K562 (cell line): ENCODE results near the gene RASAL3. TPM values are rescaled to one million over a fixed set of nuclear protein-coding genes. Genes with fewer than 3 reads are reported as not detected.

Source experiments
- ATAC-seq: fragments of 200-7000 bp; cut with Tn5 transposase; 3 replicates; pipeline ENCODE4 v1.9.1; 2020; ENCODE audit warnings: moderate library complexity
- BruUV-seq: library from RNA; stranded (reverse); fragments of 400-500 nt; replicated peaks from 2 replicates; lab custom pipeline; 2021; lab: Mats Ljungman, UMichigan
- CTCF ChIA-PET: fragments of 300-600 bp; formaldehyde crosslinking; extraction: SDS; loops from one replicate; lab custom pipeline; 2021; ENCODE audit warnings: low intra/inter-chr PET ratio; lab: Yijun Ruan, JAX
- POLR2A ChIA-PET: fragments of 300-600, 350-650 bp; sonication (Branson Sonifier 250); formaldehyde crosslinking; extraction: SDS; loops from one replicate; lab custom pipeline; 2021; ENCODE audit warnings: antibody characterized with exemption, inconsistent platforms; lab: Yijun Ruan, JAX
- DNase-seq, 4 experiments: peaks; one replicate each; pipeline versions ENCODE4 v3.0.0 to v3.0.0-alpha.2; 2011 to 2018; ENCODE audit warnings: low spot score in 3 of 4, mixed read lengths in 3 of 4; ENCODE audit errors: extremely low read depth in 1 of 4
- FAIRE-seq: peaks from 2 replicates; lab custom pipeline; 2011; peaks lifted over from hg19 to GRCh38; lab: Jason Lieb, UNC
- H2AFZ ChIP-seq: 2 replicates; pipeline ENCODE4 v1.6.0; 2011; ENCODE audit warnings: low read depth, low read length, control low read depth, inconsistent platforms
- H3K27ac ChIP-seq: fragments of 200-600 bp; 3 replicates; pipeline ENCODE4 v1.8.0; 2011; ENCODE audit warnings: low read depth, mild to moderate bottlenecking, control low read depth, inconsistent platforms, low read length, moderate library complexity, mixed read lengths; ENCODE audit errors: extremely low read depth
- H3K27me3 ChIP-seq, 2 experiments: fragments of 300-600 bp in 1 of 2; 2 replicates in 1 of 2; 3 replicates in 1 of 2; pipeline versions ENCODE4 v1.6.0 to v1.8.0; 2011; ENCODE audit warnings: inconsistent platforms in 2 of 2, low read length in 2 of 2, mild to moderate bottlenecking in 1 of 2, mixed read lengths in 1 of 2, moderate library complexity in 1 of 2; ENCODE audit not compliant: control insufficient read depth in 2 of 2, insufficient read depth in 2 of 2
- H3K36me3 ChIP-seq: fragments of 300-600 bp; 3 replicates; pipeline ENCODE4 v1.8.0; 2011; ENCODE audit warnings: mild to moderate bottlenecking, low read length, inconsistent platforms; ENCODE audit not compliant: control insufficient read depth, insufficient read depth
- H3K4me1 ChIP-seq, 2 experiments: fragments of 200-600 bp in 1 of 2; replicated peaks in 1 of 2; 2 replicates in 1 of 2; 3 replicates in 1 of 2; pipeline versions ENCODE4 v1.5.1 to v1.8.0; 2011; ENCODE audit warnings: inconsistent platforms in 2 of 2, low read length in 2 of 2, mild to moderate bottlenecking in 1 of 2, mixed read lengths in 1 of 2, moderate library complexity in 1 of 2; ENCODE audit not compliant: control insufficient read depth in 2 of 2, insufficient read depth in 2 of 2
- H3K4me2 ChIP-seq: 2 replicates; pipeline ENCODE4 v1.6.1; 2011; ENCODE audit warnings: low read length, control low read depth, inconsistent platforms, mixed read lengths; ENCODE audit not compliant: insufficient read depth
- H3K4me3 ChIP-seq: fragments of 200-600 bp; sonication (generic), shearing (Covaris generic); 2 replicates; pipeline ENCODE4 v1.5.1; 2016; ENCODE audit warnings: control low read depth, inconsistent platforms
- H3K79me2 ChIP-seq: fragments of 200-600 bp; 3 replicates; pipeline ENCODE4 v1.8.0; 2011; ENCODE audit warnings: low read length, inconsistent platforms; ENCODE audit not compliant: control insufficient read depth, insufficient read depth
- H3K9ac ChIP-seq, 2 experiments: 2 replicates each; pipeline versions ENCODE4 v1.6.0 to v1.6.1; 2011; ENCODE audit warnings: low read depth in 2 of 2, low read length in 2 of 2, control low read depth in 1 of 2, inconsistent platforms in 1 of 2, mild to moderate bottlenecking in 1 of 2, mixed read lengths in 1 of 2; ENCODE audit not compliant: insufficient read depth in 1 of 2
- H3K9me1 ChIP-seq: one replicate; pipeline ENCODE4 v1.6.0; 2011; ENCODE audit warnings: inconsistent platforms, mild to moderate bottlenecking, low read length, moderate library complexity; ENCODE audit not compliant: control insufficient read depth, insufficient read depth
- H3K9me3 ChIP-seq: replicated peaks from 2 replicates; pipeline ENCODE4 v1.5.1; 2011; ENCODE audit warnings: low read depth, low read length, inconsistent platforms; ENCODE audit not compliant: control insufficient read depth, insufficient read depth
- H4K20me1 ChIP-seq: replicated peaks from 2 replicates; pipeline ENCODE4 v1.6.1; 2011; ENCODE audit warnings: low read length, inconsistent platforms, mixed read lengths; ENCODE audit not compliant: control insufficient read depth, insufficient read depth
- ASH1L ChIP-seq: fragments of 450-650 bp; IDR thresholded peaks from 2 replicates; pipeline ENCODE4 v1.6.1; 2018; ENCODE audit warnings: borderline replicate concordance, mild to moderate bottlenecking, low read depth; ENCODE audit not compliant: partially characterized antibody
- BCOR ChIP-seq: fragments of 450-650 bp; IDR thresholded peaks from 2 replicates; pipeline ENCODE4 v1.6.1; 2016
- DACH1 ChIP-seq: fragments of 450-650 bp; IDR thresholded peaks from 2 replicates; pipeline ENCODE4 v1.6.1; 2018; ENCODE audit not compliant: partially characterized antibody
- FOSL1 ChIP-seq: fragments of 200-800 bp; sonication (Bioruptor generic); conservative IDR thresholded peaks from 2 replicates; pipeline ENCODE4 v1.6.1; 2016; ENCODE audit warnings: missing genetic modification characterization, missing compliant biosample characterization
- FOXM1 ChIP-seq, 2 experiments: fragments of 450-650 bp in 1 of 2; sonication (generic) in 1 of 2; formaldehyde crosslinking in 1 of 2; IDR thresholded peaks; 2 replicates each; pipeline versions ENCODE4 v1.6.1 to v1.9.0; 2017 to 2022; ENCODE audit warnings: low read depth in 2 of 2, mild to moderate bottlenecking in 2 of 2, missing genetic modification reagents in 1 of 2, moderate library complexity in 1 of 2
- GABPA ChIP-seq: fragments of 200-800 bp; sonication (Bioruptor generic); conservative IDR thresholded peaks from 2 replicates; pipeline ENCODE4 v1.6.1; 2016; ENCODE audit warnings: low read depth, missing genetic modification characterization, missing compliant biosample characterization
- HMGN3 ChIP-seq: IDR thresholded peaks from 2 replicates; pipeline ENCODE4 v1.6.1; 2011; ENCODE audit warnings: borderline replicate concordance, low read depth, mild to moderate bottlenecking, mixed read lengths, low read length; ENCODE audit not compliant: insufficient read length; ENCODE audit errors: extremely low read depth
- JUN ChIP-seq, 2 experiments: sonication (generic) in 1 of 2; formaldehyde crosslinking in 1 of 2; IDR thresholded peaks; 2 replicates each; pipeline versions ENCODE4 v1.6.1 to v1.8.0; 2012 to 2022; ENCODE audit warnings: borderline replicate concordance in 2 of 2, mild to moderate bottlenecking in 2 of 2, improper control_type of control experiment in 1 of 2, low read depth in 1 of 2, low read length in 1 of 2, missing genetic modification reagents in 1 of 2
- MCM2 ChIP-seq: fragments of 450-650 bp; IDR thresholded peaks from 2 replicates; pipeline ENCODE4 v1.6.1; 2017; ENCODE audit warnings: low read depth, mild to moderate bottlenecking
- TFAP4 ChIP-seq: sonication (generic); formaldehyde crosslinking; IDR thresholded peaks from 2 replicates; pipeline ENCODE4 v1.8.0; 2022; ENCODE audit warnings: missing genetic modification reagents, mild to moderate bottlenecking, moderate library complexity, borderline replicate concordance
- ZNF140 ChIP-seq: fragments of 250-450 bp; sonication (Bioruptor Pico); IDR thresholded peaks from 2 replicates; pipeline ENCODE4 v1.8.0; 2021; ENCODE audit warnings: moderate library complexity, mild to moderate bottlenecking, inconsistent platforms
- ZNF174 ChIP-seq: fragments of 250-450 bp; sonication (Bioruptor Pico); IDR thresholded peaks from 2 replicates; pipeline ENCODE4 v1.4.0; 2020; ENCODE audit warnings: mild to moderate bottlenecking
- ZNF507 ChIP-seq: conservative IDR thresholded peaks from 2 replicates; pipeline ENCODE4 v1.6.1; 2017; ENCODE audit warnings: missing genetic modification characterization, missing compliant biosample characterization
- WGBS: fragments of 100-300 bp; shearing (Covaris generic); methylation state at CpG from one replicate; pipeline ENCODE4 v1.1.6; 2016; ENCODE audit warnings: low coverage, mixed read lengths; ENCODE audit not compliant: insufficient coverage; ENCODE audit errors: missing lambda C conversion rate; 5-methylcytosine and 5-hydroxymethylcytosine counted together
- in situ Hi-C: fragments of 300-500 bp; cut with MboI; formaldehyde crosslinking; loops from 4 replicates; pipeline ENCODE4 v1.15.0; 2018; ENCODE audit warnings: inconsistent platforms, mixed read lengths
- intact Hi-C: fragments of 100-400 bp; cut with micrococcal nuclease; formaldehyde crosslinking; loops from 2 replicates; pipeline ENCODE4 v1.14.2; 2022
- polyA plus RNA-seq, 8 experiments: library from polyadenylated mRNA; depleted of rRNA in 4 of 8; stranded (reverse) in 5 of 8; unstranded in 3 of 8; fragments of >200 nt; fragmentation: Nextera tagmentation in 2 of 8; fragmentation: Illumina TruSeq in 1 of 8; extraction: Ambion mirVana in 2 of 8; extraction: Trizol in 1 of 8; gene quantifications; 2 replicates each; pipeline versions ENCODE4 v1.2.1 to v1.2.3, GENCODE V29; 2011 to 2014; ENCODE audit warnings: inconsistent platforms in 1 of 8, missing spikeins in 1 of 8
- total RNA-seq, 7 experiments: library from RNA; depleted of rRNA in 6 of 7; stranded (reverse); fragments of >200 nt in 6 of 7; fragmentation: Illumina TruSeq in 2 of 7; extraction: Trizol in 2 of 7; gene quantifications; 2 replicates each; pipeline versions ENCODE4 v1.2.1 to v1.2.3, GENCODE V29; 2011 to 2021; ENCODE audit warnings: low replicate concordance in 1 of 7
- TF ChIP-seq, protein P1 (sequence below): fragments of 250-450 bp; sonication (Bioruptor Pico); IDR thresholded peaks from 2 replicates; pipeline ENCODE4 v1.8.0; 2021; ENCODE audit warnings: moderate library complexity, mild to moderate bottlenecking, inconsistent platforms
- TF ChIP-seq, protein P2 (sequence below): fragments of 250-450 bp; sonication (Bioruptor Pico); IDR thresholded peaks from 2 replicates; pipeline ENCODE4 v1.5.0; 2021; ENCODE audit warnings: mild to moderate bottlenecking, moderate library complexity

RASAL3 gene
- total and polyA plus RNA-seq, 9 of the 15 experiments (the other 6 are each of a cell fraction or from before 2014, with no cell fraction given), result 0.07 to 0.44 TPM; not detected in 7

DNA sequence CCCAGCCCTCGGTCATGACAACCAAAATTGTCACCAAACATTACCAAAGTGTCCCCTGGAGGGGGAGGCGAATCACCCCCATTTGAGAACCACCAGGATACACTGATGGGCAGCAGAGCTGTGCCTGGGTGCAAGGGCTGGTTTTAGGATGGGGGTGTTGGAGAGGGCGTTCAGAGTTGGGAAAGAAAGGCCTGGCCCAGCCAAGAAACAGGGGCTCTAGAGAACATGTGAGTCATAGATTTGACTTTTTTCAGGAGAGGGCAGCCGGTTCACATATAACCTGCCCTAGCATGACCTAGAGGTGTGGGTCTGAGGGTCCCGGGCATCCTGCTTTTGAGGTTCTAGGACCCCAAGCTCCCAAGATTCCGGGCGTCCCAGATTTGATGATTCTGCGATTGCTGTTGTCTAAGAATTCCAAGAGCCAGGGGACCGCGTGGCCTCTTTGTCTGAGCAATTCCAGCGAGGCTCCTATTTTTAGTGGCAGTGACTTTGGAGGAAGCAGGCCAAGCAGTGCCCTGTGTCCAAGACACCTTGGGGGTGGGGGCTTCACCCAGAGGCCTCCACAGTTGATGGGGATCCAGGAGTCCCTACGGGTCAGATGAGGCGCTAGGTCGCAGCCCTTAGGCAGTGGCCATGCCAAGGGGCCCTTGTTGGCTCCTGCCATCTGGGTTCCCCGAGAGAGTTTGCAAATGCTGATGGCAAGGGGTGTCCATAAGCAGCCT lies 19.7 kb downstream of the RASAL3 start (continued):
- no peak for TF ChIP-seq HMGN3
- no peak for TF ChIP-seq ZNF507 (tag)

DNA sequence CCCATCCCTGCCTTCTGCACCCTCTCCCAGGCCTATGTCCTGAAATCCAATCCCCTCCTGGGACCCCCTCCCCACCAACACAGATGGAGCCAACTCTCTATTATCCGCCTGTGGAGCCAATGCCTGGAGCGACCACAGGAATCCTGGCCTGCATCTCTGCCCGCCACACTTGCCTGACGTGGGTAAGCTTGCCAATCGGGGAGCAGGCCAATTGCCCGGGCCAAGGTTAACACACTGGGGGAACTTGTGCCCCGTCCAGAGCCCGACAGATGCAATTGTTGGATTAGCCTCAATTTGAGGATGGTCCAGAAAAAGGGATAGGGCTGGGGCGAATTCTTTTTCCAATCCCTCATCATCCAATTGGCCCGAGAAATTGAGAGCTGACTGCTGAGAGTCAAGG lies 20.5 kb downstream of the RASAL3 start:
- Histone ChIP-seq H4K20me1 (no peaks in the 10 kb centered on the region; the same call in 1 of the 2 replicates), H3K4me2 (no peak overlapping the region), H3K4me3 (no peak overlapping the region), H3K4me1 (peaks cover 3 to 31% of the 10 kb centered on the region in 2 experiments), H3K9me3 (no peaks in the 10 kb centered on the region), H2AFZ (no peak overlapping the region), H3K79me2 (no peaks in the 10 kb centered on the region), H3K27me3 (peaks cover 17 to 67% of the 10 kb centered on the region in 2 experiments; a peak in 4 of 5 replicates), H3K9me1 (no peaks in the 10 kb centered on the region), H3K36me3 (no peaks in the 10 kb centered on the region), H3K27ac (no peak overlapping the region), H3K9ac (no peak overlapping the region)
- no TSS peak for BruUV-seq
- ChIA-PET POLR2A (interaction anchor here (0.6 kb wide), 1 partner anchor 119 kb away, joined by 3 read pairs; no protein-coding TSS in a partner anchor), CTCF (no interaction called here)
- intact Hi-C loops (no loop called here), in situ Hi-C loops (no loop called here)
- FAIRE-seq (no peak), ATAC-seq (no peak), DNase-seq (no peak)
- TF ChIP-seq TFAP4 (CRISPR knock-in tag) (no peak), BCOR (no peak), ASH1L (no peak), FOSL1 (tag) (no peak), FOXM1 (IDR thresholded peaks at IDR 0.05; ENCODE audit: low read depth) (no peak), FOXM1 (CRISPR knock-in tag; IDR thresholded peaks at IDR 0.05; ENCODE audit: low read depth) (no peak), ZNF174 (CRISPR knock-in tag) (no peak), ZNF140 (no peak), GABPA (tag) (no peak), DACH1 (no peak), MCM2 (no peak), JUN (IDR thresholded peaks at IDR 0.05; ENCODE audit: borderline replicate concordance, low read depth, low read length) (no peak), JUN (CRISPR knock-in tag; IDR thresholded peaks at IDR 0.05; ENCODE audit: borderline replicate concordance) (no peak)
- TF ChIP-seq, protein P1, sequence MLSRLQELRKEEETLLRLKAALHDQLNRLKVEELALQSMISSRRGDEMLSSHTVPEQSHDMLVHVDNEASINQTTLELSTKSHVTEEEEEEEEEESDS (CRISPR knock-in tag), result no peak
- TF ChIP-seq, protein P2, sequence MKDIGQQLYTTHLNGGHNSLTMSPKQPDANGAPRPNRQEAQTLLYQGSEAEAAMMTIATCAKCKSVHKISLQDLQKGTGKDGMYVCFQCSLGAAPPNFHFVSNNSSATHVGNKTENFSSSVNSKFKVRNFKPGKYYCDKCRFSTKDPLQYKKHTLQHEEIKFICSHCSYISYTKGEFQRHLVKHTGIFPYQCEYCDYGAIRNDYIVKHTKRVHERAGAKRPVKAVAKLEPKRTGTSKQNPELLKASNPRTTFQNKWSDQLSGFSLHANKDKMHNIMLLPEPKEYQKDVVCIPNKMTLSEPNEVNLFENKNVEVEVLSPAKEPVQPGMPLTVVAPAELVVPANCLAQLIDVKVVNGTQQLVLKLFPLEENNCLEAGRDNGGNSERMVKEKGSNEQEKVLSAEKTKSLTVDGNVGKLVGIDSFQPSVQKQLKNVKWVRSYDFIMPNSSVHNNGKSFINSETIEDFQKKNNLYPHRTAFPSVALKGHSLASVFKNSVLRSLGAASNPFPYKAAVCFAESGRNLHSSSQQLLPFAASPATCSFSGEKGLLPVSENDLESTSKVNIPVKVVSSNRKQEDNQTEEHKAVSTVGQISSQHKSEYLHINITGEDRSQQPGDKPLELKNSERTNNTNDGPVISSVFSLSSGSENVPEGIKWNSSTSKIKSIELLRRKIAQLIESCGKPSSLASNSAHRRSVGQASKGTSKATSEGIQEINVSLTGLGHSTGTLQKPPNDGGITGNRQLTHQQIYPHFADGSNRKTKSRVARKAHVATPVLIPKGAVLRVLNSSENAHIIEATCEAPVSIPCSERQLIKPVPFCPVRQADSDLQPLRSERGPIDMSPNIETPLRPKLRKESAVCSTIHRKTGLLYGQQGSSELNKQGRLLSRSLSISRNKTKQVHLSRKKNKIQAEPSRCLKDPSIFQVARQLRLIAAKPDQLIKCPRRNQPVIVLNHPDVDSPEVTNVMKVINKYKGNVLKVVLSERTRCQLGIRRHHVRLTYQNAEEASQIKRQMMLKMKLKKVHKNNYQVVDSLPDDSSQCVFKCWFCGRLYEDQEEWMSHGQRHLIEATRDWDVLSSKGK (CRISPR knock-in tag), result no peak
- WGBS, result 2% methylated on average over 10 of the region's 10 CpGs
